Globus pallidus (tissue), 1 donor: ENCODE data around the gene CCDC185.
A peak's percentile ranks its signal among the peaks of the same experiment; 100 is the strongest.

Experiments used
- DNase-seq: peaks from one replicate; pipeline ENCODE4 v3.0.0-alpha.2; 2015; ENCODE audit warnings: low spot score

The CCDC185 gene

DNA sequence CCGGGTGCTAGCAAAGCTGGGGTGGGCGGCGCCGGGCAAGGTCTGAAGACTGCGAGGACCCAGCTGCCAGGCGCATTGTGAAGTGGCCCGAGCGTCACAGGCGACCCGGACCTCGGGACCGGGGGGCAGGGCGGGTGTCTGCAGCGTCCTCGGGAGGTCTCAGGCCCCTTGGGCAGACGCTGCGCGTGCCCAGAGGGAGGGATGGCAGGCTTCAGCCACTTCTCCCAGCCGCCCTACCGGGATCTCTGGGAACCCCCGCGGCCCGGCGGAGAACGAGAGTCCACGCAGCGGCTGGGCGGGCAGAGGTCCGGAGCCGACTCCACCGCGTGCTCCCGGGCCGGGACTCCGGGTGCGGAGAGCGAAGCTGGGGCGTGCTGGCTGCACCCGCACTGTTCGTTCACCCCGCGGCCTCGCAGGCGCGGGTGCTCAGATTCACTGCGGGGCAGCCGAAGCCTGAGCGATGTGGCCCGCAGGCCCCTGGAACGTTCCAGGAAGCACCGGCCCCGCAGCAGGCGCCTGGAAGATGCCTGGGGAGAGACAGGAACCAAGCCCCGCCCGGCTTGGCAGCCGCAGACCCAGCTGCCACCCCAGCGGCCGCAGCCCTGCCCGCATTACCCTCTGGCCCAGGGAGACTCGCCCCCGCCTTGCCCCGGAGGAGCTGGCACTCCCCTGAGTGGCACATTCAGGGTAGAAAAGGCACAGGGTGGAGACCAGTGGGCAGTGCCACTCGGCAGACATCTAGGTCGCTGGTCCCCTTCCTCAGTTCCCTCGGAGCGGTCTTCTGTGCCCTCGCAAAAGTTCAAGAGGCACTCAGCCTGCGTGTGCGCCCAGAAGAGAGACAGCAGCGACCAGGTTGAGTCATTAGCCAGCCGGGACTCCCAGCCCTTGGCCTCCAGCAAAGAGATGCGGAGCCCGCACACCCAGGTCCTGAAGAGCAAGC, at the start of gene CCDC185:
TSS of gene CCDC185 (plus strand) at position 141 of the 940 bp plus-strand sequence. CDS start at position 202, 61 bp downstream.
- no peak for DNase-seq

DNA sequence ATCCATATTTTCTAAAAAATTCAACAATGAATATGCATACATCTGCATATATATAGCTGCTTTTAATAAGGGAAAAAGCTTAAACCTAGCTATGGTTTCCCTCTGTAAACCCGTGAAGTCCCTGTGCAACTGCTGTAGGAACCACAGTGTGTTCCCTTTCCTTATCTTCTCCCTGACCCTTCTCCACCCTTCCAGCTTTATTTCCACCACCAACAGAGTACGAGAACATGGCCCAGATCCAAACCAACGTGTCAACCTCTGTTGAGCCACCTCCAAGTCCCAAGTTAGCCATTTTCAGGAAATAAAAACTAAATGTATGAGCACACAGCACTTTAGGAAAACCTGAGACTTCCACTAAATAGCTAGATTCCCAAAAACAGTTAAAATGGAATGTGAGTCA, 49.5 kb upstream of the CCDC185 start:
- DNase-seq = no peak

DNA sequence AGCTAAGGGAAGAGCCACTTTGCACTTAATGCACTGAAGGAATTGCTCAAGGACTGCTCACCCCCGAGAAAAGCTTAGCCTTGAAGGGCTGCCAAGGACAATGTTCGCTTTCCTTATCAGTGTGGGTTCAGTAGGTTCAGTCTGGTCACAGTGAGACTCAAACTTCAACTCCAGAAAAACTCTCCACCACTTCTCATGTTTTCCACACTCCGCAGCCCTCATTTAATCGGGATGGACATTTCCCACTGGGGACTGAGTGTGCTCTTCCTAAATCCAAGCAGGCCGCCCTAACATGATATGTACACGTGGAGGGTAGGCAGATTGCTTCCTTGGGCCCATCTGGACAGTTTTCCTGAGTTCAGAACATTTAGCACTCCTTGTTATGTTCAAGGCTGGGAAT, 48.7 kb upstream of the CCDC185 start:
- no peak for DNase-seq

DNA sequence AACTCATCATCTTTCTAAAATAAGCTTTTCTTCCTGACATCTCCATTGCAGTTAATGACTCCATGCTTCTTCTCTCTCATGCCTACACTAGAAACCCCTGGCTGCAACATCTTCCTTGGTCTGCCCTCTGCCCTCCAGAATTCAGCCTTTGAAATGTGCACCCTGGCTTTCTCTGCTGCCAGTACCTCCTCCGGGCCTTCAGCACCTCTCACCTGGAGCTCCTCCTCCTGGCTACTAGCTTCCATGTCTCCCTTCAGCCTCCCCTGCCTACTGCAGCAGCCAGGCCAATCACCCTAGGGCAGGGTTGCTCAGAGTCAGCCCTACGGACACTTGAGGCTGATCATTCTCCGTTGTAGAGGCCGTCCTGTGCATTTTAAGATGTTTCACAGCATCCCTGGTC, 47.5 kb upstream of the CCDC185 start:
- no peak for DNase-seq

DNA sequence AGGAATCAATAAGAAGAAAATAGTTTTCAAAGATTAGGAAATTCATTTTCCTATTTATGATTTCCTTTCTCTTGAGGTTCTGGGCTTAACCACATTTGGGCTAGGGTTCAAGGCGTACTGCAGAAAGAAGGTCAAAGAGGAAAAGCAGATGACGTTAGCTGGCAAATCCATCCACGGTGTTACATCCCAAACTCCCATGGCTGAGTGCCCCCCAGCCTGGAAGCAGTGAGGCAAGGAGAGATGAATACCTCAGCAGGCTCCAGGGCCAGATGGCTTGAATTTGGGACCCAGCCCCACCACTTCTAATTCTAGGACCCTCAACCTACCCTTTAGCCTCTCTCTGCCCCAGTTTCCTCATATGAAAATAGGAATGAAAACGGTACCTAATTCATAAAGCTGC, 46.9 kb upstream of the CCDC185 start:
- DNase-seq = no peak

DNA sequence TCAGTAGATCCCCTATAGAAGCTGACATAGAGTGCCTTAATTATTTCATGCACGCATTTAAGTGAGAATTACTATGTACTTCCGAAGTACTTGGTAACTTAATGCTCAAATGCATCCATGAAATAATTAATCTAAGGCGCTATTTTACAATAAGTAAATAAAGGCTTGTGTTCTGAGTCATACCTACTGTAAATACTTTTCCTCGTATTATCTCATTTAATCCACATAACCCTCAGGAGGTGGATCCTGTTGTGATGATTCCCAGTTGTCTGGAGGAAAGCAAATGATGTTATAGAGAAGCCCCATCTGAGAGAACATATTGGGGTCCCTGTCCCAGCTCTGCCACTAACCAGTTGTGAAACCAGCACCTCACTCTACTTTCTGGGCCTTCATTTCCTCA, 45.6 kb upstream of the CCDC185 start:
- no peak for DNase-seq

DNA sequence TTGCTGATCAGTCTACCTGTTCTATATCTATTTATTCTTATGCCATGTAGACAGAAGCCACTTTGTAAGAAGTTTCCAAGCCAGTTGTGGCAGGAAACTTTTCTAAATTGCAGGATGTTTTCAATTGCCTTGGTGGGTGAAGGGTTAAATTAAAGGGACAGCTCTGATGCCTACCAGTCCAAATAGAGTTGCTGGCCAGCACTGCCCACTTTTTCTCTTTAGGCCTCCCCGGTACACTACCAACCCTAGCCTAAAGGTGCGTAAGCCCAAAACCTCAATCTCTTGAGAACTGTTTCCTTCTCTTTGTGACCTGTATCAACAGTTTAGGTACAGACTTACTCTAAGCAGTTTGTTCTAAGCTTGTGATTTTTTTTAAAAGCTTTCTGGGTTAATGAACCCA, 44.8 kb upstream of the CCDC185 start:
- no peak for DNase-seq

DNA sequence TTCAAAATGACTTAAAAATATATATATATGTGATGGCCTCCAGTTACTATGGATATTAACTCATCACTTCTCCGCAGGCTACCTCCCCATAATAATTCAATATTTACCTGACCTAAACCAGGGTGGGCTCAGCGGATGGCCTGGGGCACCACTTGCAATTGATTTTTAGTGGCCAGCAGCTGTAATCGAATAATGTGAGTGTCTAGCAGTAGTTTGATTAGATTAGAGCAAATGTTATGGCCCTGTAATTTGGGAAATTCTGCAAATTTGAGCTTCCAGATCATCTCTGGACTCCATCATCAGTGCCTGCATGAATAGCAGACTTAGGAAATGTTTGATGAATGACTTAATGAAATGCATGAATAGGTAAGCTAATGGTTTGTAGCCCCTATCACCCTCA, 44.0 kb upstream of the CCDC185 start:
- no peak for DNase-seq

DNA sequence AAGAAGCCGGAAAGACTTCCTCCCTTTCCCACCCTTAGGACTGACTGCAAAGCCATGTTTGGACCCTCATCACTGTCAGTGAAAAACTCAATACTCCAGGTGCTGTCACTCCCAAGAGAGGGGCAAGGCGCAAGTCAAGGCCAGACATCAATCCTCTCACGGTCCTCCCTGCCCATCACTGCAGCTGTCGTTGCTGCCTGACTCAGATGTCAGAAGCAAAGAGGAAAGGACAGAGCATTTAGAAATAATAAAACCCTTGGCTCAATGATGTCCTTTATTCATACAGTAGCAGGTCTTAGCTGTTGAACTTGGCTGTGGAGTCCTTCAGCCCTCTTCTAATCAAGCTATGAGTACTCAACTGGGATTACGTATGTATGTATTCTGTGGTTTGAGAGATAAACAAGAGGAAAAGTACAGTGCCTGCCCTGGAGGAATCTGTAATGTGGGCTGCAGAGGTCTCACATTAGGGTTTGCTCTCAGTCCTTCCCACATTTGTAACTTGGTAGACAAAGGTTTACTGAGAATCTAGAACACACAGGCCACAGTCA, 42.8 kb upstream of the CCDC185 start:
- no peak for DNase-seq

DNA sequence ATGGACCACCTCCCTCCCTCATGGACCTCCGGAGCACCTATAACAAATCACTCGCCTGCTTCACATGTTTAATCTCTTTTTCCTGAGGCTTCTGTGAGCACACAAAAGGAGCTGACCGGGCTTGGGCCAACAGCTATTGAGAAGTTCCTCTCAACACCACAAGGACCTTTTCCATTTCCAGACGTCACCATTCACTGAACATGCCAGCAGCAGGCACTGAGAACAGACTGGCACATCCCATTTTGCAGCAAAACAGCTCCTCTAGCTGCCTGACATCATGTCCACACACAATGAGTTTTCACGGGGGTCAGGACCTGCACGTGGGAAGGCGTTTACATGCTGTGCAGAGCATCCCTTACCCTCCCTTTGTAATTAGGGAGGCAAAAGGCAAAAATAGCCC, 40.3 kb upstream of the CCDC185 start:
- no peak for DNase-seq

DNA sequence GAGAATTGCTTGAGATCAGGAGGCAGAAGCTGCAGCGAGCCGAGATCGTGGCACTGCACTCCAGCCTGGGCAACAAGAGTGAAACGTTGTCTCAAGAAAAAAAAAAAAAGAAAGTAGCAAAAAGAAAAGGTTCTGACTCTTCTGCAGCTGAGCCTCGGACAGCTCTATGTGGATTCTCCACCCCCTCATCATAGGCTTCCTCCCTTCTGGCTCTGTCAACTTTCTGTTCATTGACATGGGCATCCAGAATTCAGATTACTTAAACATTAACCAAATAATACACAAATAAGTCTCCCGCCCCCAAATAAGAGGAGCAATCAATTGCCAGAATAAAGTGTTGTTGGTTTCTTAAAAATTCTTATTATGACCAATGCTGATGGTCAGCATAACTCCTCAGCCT, 39.3 kb upstream of the CCDC185 start:
- no peak for DNase-seq

DNA sequence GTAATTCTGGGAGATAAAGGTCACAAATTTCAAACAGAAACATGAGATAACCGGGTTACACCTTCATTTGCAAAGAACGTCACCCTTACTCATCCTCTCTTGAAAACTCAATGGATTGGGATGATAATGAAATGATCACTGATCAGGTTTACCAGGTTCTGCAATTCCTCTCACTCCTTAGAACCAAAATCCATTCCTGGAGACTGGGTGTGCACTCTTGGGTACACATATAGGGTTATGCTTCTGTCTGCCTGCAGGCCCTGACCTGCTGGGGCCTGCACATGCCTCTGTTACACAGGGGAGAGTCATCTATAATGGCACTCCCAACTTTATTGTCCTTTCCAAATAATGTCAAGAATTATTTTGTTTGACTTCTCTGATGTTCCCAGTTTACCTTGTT, 37.5 kb upstream of the CCDC185 start:
- no peak for DNase-seq

DNA sequence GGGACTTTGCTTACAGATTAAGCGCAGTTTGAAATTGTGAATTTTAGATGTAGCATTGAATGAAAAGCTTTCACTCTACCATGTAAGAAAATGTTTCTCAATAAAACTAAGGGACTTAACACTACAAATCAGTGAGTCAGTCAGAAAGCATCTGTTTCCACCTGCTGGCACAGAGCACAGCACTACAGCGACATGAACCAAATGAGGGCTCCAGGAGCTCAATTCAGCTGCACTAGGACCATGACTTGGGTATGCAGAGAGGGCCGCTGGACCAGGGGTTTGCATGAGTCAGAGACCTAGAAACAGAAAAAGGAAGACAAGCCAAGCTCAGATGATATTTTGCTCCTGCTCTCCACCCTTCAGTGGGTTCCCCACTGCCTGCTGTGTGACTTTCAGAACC, 34.4 kb upstream of the CCDC185 start:
- no peak for DNase-seq

DNA sequence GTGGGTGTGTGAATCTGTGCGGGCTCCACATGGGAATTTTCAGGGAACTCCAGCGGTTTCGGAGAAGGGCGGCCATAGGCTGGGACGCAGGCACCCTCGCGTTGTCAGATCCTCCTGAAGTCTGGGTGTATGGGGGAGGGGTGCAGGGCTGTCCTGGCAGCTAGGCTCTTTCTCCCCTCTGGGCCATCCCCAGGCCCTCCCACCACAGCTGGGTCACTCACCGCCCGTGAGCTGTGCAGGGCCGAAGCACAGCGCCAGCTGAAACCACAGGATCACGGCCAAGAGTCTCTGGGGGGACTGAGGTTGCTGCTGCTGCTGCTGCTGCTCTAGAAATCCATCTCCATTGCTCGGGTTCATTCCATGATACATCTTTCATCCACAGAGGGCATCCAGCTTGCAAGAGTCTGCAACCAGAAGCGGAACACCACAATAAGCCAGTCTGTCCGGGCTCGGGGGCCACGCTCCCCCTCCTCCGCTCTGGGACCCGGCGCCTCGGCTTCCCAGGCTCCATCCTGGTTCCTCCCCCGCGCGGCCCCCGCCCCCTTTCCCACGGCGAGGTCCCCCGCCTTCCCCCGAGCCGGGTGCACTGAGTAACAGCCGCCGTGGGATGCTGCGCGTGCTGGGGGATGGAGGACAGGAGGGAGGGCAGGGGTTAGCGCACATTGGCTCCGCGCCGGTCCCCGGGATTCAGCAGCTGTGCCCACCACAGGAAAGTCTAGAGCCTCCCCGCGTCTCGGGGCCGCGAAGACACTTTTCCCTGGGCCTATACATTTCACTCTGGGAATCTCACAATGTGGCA, 30.0 kb upstream of the CCDC185 start:
- peak; percentile 24 for DNase-seq

DNA sequence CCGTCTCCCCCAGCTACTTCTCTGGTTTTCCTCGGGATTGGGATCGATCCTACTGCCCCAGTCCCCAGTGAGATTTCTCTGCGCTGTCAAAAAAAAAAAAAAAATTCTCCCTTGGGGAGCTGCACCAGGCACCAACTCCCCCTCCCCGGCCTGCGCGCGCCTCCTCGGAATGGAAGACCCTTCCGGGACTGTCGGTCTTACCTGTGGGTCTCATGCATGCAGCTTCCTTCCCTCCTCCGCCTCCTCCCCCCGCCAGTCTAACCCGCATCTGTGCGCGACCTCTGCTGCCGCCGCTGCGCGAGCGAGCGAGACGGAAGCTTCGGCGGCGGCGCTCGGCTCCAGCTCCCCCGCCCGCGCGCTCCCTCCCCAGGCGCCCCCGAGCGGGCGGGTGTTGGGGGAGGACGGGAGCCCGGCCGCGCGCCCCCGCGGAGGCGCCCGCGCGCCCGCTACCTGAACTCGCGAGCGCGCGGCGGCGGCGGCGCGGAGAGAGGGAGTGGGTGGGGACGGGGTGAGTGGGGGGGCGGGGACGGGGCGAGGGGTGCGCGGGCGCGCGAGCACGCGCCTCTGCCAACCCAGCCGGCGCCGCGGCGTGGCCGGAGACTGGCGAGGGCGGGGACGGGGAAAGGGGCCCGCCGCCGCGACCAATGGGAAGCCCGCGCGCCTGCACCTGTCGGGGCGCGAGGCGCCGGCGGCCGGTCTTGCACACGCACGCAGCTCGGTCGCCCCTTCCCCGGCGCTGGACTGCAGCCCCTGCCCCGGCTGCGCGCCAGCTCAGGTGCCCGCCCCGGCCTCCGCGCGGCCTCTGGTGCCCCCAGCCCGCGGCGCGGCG, 29.1 kb upstream of the CCDC185 start, which contains the start of gene SUSD4:
TSS of gene SUSD4 (minus strand) at position 321 of the 829 bp plus-strand sequence. CDS start 751 bp downstream, outside the sequence.
- DNase-seq = peak; percentile 41

DNA sequence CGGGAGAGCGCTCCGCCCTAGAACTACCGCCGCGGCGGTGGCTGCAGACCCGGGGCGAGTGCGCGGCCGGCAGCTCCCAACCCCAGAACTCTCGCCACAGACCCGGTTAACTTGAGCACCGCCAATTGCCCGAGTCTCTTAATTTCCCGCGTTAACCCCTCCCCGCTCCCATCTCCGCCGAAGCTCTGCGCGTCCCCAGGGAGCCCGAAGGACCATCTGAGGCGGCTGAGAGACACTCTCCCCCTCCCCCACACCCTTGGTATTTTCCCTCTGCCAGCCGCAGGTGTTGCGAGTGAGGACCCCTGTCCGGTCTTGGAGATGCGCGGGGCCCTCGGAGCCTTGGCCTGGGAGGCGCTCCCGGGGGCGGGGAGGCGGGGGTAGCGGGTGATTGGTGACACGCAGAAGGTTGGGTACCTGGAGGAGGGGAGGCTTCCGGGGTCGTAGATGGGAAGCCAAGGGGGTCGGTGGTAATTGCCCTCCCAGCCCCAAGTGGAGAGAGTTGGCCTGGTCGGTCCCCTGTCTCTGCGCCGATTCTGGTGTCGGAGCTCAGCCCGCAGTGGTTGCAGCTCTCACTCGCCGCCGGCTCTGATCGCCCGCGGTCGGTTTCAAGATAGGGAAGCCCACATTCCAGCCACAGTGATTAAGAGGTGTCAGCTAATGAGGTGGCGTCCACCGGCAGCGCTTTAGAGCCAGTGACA, 28.4 kb upstream of the CCDC185 start:
- no peak for DNase-seq

DNA sequence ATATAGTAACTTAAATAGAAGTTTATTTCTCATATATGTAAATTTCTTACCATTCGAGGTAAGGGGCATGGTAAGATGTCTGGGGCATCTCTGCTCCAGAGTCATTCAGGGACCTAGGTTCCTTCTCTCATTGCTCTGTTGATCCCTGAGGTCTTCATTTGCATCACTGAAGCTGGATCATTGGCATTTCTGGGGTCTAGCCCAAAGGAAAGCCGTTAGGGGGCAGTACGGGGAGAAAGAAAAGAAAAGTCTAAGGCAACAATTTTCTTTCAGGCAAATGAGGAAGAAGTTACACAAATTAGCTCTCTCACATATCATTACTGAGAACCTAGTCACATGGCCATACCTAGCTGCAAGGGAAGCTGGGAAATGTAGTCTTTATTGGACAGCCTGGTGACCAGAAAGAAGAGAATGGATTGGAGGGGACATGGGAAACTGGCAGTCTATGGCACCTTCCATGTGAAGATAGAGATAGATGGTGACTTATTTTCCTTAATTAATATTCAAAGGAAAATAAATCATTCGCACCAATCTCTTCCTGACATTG, 19.1 kb upstream of the CCDC185 start:
- no peak for DNase-seq

DNA sequence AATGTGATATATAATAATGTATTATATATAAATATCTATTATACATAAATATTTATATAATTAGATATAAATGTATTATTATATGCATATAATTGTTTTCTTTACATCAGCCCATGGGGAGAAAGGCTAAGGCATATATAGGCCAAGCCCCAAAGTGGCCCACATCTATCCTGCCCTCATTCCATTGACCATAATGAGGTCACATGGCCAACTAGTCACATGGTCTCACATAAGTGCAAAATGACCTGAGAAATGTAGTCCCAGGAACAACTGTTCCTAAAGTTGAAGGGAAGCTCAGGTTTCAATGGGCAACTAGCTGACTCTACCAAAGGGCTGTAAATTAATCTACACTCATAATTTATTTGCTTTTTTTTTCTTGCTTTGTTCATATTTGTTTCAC, 14.5 kb upstream of the CCDC185 start:
- DNase-seq = no peak

DNA sequence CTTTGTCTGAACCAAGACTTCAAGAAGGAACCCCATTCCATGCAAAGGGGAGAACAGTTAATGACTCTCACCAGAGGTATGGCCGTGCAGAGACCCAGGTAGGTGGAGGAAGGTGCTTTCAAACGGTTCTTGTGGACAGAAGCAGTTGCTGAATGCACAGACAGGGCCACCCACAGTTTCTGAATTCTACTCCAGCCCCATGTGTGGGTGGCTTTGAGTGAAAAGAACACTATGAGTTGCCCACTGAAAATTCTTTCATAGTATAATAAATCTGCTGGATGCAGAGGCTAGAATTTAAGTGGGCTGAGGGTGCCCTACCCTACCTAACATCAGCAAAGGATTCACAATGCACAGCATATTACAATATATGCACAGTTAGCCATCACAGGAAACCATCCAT, 7.2 kb upstream of the CCDC185 start:
- no peak for DNase-seq

DNA sequence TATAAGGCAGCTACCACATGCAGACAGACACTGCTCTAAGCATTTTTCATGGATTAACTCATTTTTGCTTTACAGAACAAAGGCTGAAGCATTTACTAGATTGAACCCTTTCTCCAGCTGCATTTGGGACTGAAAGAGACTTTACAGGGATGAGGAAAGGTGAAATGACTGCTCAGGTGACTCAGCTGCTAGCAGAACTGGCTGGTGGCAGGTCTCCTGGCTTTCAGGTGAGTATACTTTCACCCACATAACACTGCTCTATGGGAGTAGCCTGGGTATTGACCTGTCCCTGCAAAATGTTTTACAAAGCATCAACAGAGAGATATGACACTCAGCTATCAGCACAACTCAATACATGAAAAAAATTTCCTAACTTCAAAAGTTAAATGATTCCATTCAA, 2.6 kb upstream of the CCDC185 start:
- no peak for DNase-seq

DNA sequence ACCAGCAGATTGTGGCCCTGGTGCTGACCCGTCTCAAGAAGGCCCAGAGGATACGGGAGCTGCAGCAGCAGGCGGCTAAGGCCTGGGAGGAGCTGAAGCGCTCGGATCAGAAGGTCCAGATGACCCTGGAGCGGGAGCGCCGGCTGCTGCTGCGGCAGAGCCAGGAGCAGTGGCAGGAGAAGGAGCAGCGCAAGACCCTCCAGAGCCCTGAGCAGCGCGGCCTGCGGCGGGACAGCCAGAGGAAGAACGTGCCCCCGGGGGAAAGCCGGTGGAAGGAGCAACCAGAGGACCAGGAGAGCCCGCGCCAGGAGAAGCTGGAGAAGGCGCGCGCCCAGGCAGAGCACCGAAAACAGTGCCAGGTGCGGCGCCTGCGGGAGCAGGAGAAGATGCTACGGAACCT, 1.0 kb downstream of the CCDC185 start:
- DNase-seq = no peak
